Activated CD4-positive, alpha-beta T cell treated with anti-CD3 and anti-CD28 coated beads, Interleukin-2, Interleukin-4, amounts not matched to agents 100 ng/mL and 50 ng/mL, durations not matched to agents 16 hours and 8 hours (primary cell): ENCODE data around the gene MEGF6.

Experiments used
- DNase-seq: peaks from one replicate; pipeline ENCODE4 v3.0.0-alpha.2; 2020; ENCODE audit warnings: low spot score

MEGF6 gene

GRCh38 chr1:3611170-3612019 lies at the start of gene MEGF6:
Gene MEGF6 (minus strand): TSS chr1:3611508. CDS start chr1:3611268, 240 bp downstream.
- no peak for DNase-seq

GRCh38 chr1:3660704-3661103 lies 49.4 kb upstream of the MEGF6 start:
- DNase-seq: no peak

- no peak for DNase-seq
Observed at GRCh38 chr1:3659093-3659492, 47.8 kb upstream of the MEGF6 start.

- no peak for DNase-seq
Observed at GRCh38 chr1:3658231-3658615, 46.9 kb upstream of the MEGF6 start.

GRCh38 chr1:3657578-3658230 lies 46.4 kb upstream of the MEGF6 start:
- DNase-seq: no peak

- DNase-seq: no peak
Observed at GRCh38 chr1:3657096-3657475, 45.8 kb upstream of the MEGF6 start.

- DNase-seq: peak; percentile 67
Observed at GRCh38 chr1:3656450-3657095, 45.3 kb upstream of the MEGF6 start.

GRCh38 chr1:3654549-3655281 lies 43.4 kb upstream of the MEGF6 start:
- no peak for DNase-seq

- no peak for DNase-seq
Observed at GRCh38 chr1:3653286-3653618, 41.9 kb upstream of the MEGF6 start.

GRCh38 chr1:3652548-3653285 lies 41.4 kb upstream of the MEGF6 start:
- no peak for DNase-seq

GRCh38 chr1:3651930-3652547 lies 40.7 kb upstream of the MEGF6 start, which contains the start of gene TP73:
Gene TP73 (plus strand): TSS chr1:3652516. CDS start chr1:3682366, 29,850 bp downstream.
- DNase-seq: no peak

GRCh38 chr1:3651026-3651929 lies 40.0 kb upstream of the MEGF6 start:
- no peak for DNase-seq

- DNase-seq: no peak
Observed at GRCh38 chr1:3650248-3651025, 39.1 kb upstream of the MEGF6 start.

- peak; percentile 93 for DNase-seq
Observed at GRCh38 chr1:3649342-3650247, 38.3 kb upstream of the MEGF6 start, which contains the start of gene WRAP73. Gene WRAP73 (minus strand): TSS chr1:3650103. CDS start chr1:3649999, 104 bp downstream.

- no peak for DNase-seq
Observed at GRCh38 chr1:3646596-3646995, 35.3 kb upstream of the MEGF6 start.

- DNase-seq: no peak
Observed at GRCh38 chr1:3645666-3646355, 34.5 kb upstream of the MEGF6 start.

GRCh38 chr1:3645247-3645646 lies 33.9 kb upstream of the MEGF6 start:
- DNase-seq: no peak
